ENCODE measurements around the gene MEF2C. TPM values are rescaled to one million over a fixed set of nuclear protein-coding genes. Genes with fewer than 3 reads are reported as not detected.

MEF2C gene
- total RNA-seq, 1 donor, result 30.0 TPM

- Histone ChIP-seq H3K4me1 (ENCODE audit: insufficient read depth, low read length) (peaks cover 18% of the 10 kb centered on the region), H3K4me3 (ENCODE audit: low read length) (no peak overlapping the region), H3K9me3 (ENCODE audit: low read depth, low read length) (no peaks in the 10 kb centered on the region), H3K27me3 (ENCODE audit: insufficient read depth, low read length) (peaks cover 100% of the 10 kb centered on the region)
Measured at GRCh38 chr5:88688156-88688983, 194.6 kb downstream of the MEF2C start.

- Histone ChIP-seq H3K4me3 (ENCODE audit: low read length) (no peak overlapping the region), H3K9me3 (ENCODE audit: low read depth, low read length) (no peaks in the 10 kb centered on the region), H3K27me3 (ENCODE audit: insufficient read depth, low read length) (peaks cover 100% of the 10 kb centered on the region), H3K4me1 (ENCODE audit: insufficient read depth, low read length) (peaks cover 14% of the 10 kb centered on the region)
Measured at GRCh38 chr5:88687373-88687911, 195.5 kb downstream of the MEF2C start.

GRCh38 chr5:88686726-88687125 is 196.3 kb downstream of the MEF2C start:
- Histone ChIP-seq H3K4me3 (ENCODE audit: low read length) (no peak overlapping the region), H3K4me1 (ENCODE audit: insufficient read depth, low read length) (peaks cover 10% of the 10 kb centered on the region), H3K27me3 (ENCODE audit: insufficient read depth, low read length) (peaks cover 100% of the 10 kb centered on the region), H3K9me3 (ENCODE audit: low read depth, low read length) (no peaks in the 10 kb centered on the region)

- H3K9me3 ChIP-seq (ENCODE audit: low read depth, low read length), result no peaks in the 10 kb centered on the region
- no peak overlapping the region for H3K4me3 ChIP-seq (ENCODE audit: low read length)
- H3K27me3 ChIP-seq (ENCODE audit: insufficient read depth, low read length), result peaks cover 100% of the 10 kb centered on the region
- peaks cover 6% of the 10 kb centered on the region for H3K4me1 ChIP-seq (ENCODE audit: insufficient read depth, low read length)
Measured at GRCh38 chr5:88685591-88686541, 197.1 kb downstream of the MEF2C start.

- Histone ChIP-seq H3K4me3 (ENCODE audit: low read length) (no peak overlapping the region), H3K9me3 (ENCODE audit: low read depth, low read length) (no peaks in the 10 kb centered on the region), H3K4me1 (ENCODE audit: insufficient read depth, low read length) (peaks cover 13% of the 10 kb centered on the region), H3K27me3 (ENCODE audit: insufficient read depth, low read length) (peaks cover 100% of the 10 kb centered on the region)
Measured at GRCh38 chr5:88683506-88684135, 199.4 kb downstream of the MEF2C start.

GRCh38 chr5:88682881-88683361 is 200.1 kb downstream of the MEF2C start:
- Histone ChIP-seq H3K4me1 (ENCODE audit: insufficient read depth, low read length) (peaks cover 13% of the 10 kb centered on the region), H3K9me3 (ENCODE audit: low read depth, low read length) (no peaks in the 10 kb centered on the region), H3K4me3 (ENCODE audit: low read length) (no peak overlapping the region), H3K27me3 (ENCODE audit: insufficient read depth, low read length) (peaks cover 98% of the 10 kb centered on the region)

- Histone ChIP-seq H3K4me1 (ENCODE audit: insufficient read depth, low read length) (peaks cover 13% of the 10 kb centered on the region), H3K9me3 (ENCODE audit: low read depth, low read length) (no peaks in the 10 kb centered on the region), H3K4me3 (ENCODE audit: low read length) (no peak overlapping the region), H3K27me3 (ENCODE audit: insufficient read depth, low read length) (peaks cover 98% of the 10 kb centered on the region)
Measured at GRCh38 chr5:88682131-88682530, 200.9 kb downstream of the MEF2C start.

GRCh38 chr5:88681211-88681803 is 201.7 kb downstream of the MEF2C start:
- Histone ChIP-seq H3K27me3 (ENCODE audit: insufficient read depth, low read length) (peaks cover 98% of the 10 kb centered on the region), H3K4me1 (ENCODE audit: insufficient read depth, low read length) (peaks cover 13% of the 10 kb centered on the region), H3K4me3 (ENCODE audit: low read length) (no peak overlapping the region), H3K9me3 (ENCODE audit: low read depth, low read length) (no peaks in the 10 kb centered on the region)

GRCh38 chr5:88680253-88681132 is 202.5 kb downstream of the MEF2C start:
- no peak overlapping the region for H3K4me3 ChIP-seq (ENCODE audit: low read length)
- H3K27me3 ChIP-seq (ENCODE audit: insufficient read depth, low read length), result peaks cover 97% of the 10 kb centered on the region
- no peaks in the 10 kb centered on the region for H3K9me3 ChIP-seq (ENCODE audit: low read depth, low read length)
- H3K4me1 ChIP-seq (ENCODE audit: insufficient read depth, low read length), result peaks cover 20% of the 10 kb centered on the region

GRCh38 chr5:88679638-88680037 is 203.3 kb downstream of the MEF2C start:
- H3K27me3 ChIP-seq (ENCODE audit: insufficient read depth, low read length), result peaks cover 97% of the 10 kb centered on the region
- no peak overlapping the region for H3K4me3 ChIP-seq (ENCODE audit: low read length)
- H3K9me3 ChIP-seq (ENCODE audit: low read depth, low read length), result no peaks in the 10 kb centered on the region
- peaks cover 28% of the 10 kb centered on the region for H3K4me1 ChIP-seq (ENCODE audit: insufficient read depth, low read length)

GRCh38 chr5:88678770-88679381 is 204.1 kb downstream of the MEF2C start:
- H3K9me3 ChIP-seq (ENCODE audit: low read depth, low read length), result no peaks in the 10 kb centered on the region

GRCh38 chr5:88677943-88678769 is 204.8 kb downstream of the MEF2C start:
- no peak overlapping the region for H3K4me3 ChIP-seq (ENCODE audit: low read length)
- H3K4me1 ChIP-seq (ENCODE audit: insufficient read depth, low read length), result peaks cover 34% of the 10 kb centered on the region
- peaks cover 97% of the 10 kb centered on the region for H3K27me3 ChIP-seq (ENCODE audit: insufficient read depth, low read length)
- H3K9me3 ChIP-seq (ENCODE audit: low read depth, low read length), result no peaks in the 10 kb centered on the region

More at GRCh38 chr5:88678770-88679381, 204.1 kb downstream of the MEF2C start:
- Histone ChIP-seq H3K27me3 (ENCODE audit: insufficient read depth, low read length) (peaks cover 97% of the 10 kb centered on the region), H3K4me1 (ENCODE audit: insufficient read depth, low read length) (peaks cover 34% of the 10 kb centered on the region), H3K4me3 (ENCODE audit: low read length) (no peak overlapping the region)
